H1 (cell line): ENCODE results near the gene TCL1A. TPM values are rescaled to one million over a fixed set of nuclear protein-coding genes. Genes with fewer than 3 reads are reported as not detected.

Source experiments
- BRCA1 ChIP-seq: IDR thresholded peaks from 2 replicates; pipeline ENCODE4 v1.6.1; 2012; ENCODE audit warnings: low read depth, low read length, improper control_type of control experiment
- NRF1 ChIP-seq: IDR thresholded peaks from 2 replicates; pipeline ENCODE4 v1.6.1; 2011; ENCODE audit warnings: mild to moderate bottlenecking, low read depth, low read length, improper control_type of control experiment
- SP1 ChIP-seq: IDR thresholded peaks from 2 replicates; pipeline ENCODE4 v1.6.1; 2011; ENCODE audit warnings: low read depth, low read length
- SP4 ChIP-seq: IDR thresholded peaks from 2 replicates; pipeline ENCODE4 v1.6.1; 2012; ENCODE audit warnings: low read length, inconsistent platforms
- polyA plus RNA-seq, 7 experiments: library from polyadenylated mRNA; depleted of rRNA in 3 of 7; stranded (reverse) in 5 of 7; unstranded in 2 of 7; fragments of >200 nt in 5 of 7; fragments of 200-250 nt in 2 of 7; gene quantifications; 1 replicate in 5 of 7; 2 replicates in 1 of 7; 4 replicates in 1 of 7; pipeline versions ENCODE4 v1.2.1 to v1.2.3, GENCODE V29; 2011 to 2013; ENCODE audit warnings: missing spikeins in 2 of 7, mixed read lengths in 2 of 7
- total RNA-seq: library from RNA; stranded (reverse); fragmentation: NEBNext Ultra II Directional; extraction: Animal tissue kit (Norgen Biotek cat#: 25700); gene quantifications from 2 replicates; pipeline ENCODE4 v1.2.1, GENCODE V29; 2021
- TF ChIP-seq, protein P1 (sequence below): IDR thresholded peaks from 2 replicates; pipeline ENCODE4 v1.6.1; 2012; ENCODE audit warnings: inconsistent platforms

Gene TCL1A
- total and polyA plus RNA-seq, 2 of the 8 experiments (the other 6 are each of a cell fraction or from before 2014, with no cell fraction given): 0.35 to 7.6 TPM

DNA sequence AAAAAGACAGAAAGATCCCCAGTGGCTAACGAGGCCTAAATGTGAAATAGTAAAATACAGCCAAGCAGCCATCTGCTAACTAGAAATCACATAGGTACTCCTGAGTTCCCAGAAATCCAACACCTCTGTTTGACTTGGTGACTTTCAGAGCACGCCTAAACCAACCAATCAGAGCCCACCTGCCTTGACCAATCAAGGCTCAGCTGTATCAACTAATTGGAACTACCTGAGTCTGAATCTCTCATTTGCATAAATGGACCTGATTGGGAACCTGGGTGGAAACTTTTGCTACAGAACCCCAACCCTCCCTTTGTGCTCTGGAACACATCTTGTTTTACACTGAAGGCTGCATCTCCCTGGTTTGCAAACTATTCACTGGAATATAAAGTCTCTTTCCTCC is 32.8 kb downstream of the TCL1A start (continued):
- TF ChIP-seq, protein P1, sequence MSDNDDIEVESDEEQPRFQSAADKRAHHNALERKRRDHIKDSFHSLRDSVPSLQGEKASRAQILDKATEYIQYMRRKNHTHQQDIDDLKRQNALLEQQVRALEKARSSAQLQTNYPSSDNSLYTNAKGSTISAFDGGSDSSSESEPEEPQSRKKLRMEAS: no peak
- TF ChIP-seq NRF1: no peak
- no peak for TF ChIP-seq BRCA1
- TF ChIP-seq SP4: no peak
- TF ChIP-seq SP1: no peak
- TF ChIP-seq, all 59 proteins: peak for 0
